Renal cortical epithelial cell (primary cell): ENCODE data around the gene DNAJB6. TPM values are rescaled to one million over a fixed set of nuclear protein-coding genes. Genes with fewer than 3 reads are reported as not detected.

Experiments
- DNase-seq: peaks from one replicate; pipeline ENCODE4 v3.0.0-alpha.2; 2011; ENCODE audit warnings: low read depth
- total RNA-seq: library from RNA; depleted of rRNA; stranded (reverse); fragments of >200 nt; gene quantifications from 2 replicates; pipeline ENCODE4 v1.2.3, GENCODE V29; 2014

Gene DNAJB6
- total RNA-seq, 1 donor from 2014 or later = 121 TPM

DNA sequence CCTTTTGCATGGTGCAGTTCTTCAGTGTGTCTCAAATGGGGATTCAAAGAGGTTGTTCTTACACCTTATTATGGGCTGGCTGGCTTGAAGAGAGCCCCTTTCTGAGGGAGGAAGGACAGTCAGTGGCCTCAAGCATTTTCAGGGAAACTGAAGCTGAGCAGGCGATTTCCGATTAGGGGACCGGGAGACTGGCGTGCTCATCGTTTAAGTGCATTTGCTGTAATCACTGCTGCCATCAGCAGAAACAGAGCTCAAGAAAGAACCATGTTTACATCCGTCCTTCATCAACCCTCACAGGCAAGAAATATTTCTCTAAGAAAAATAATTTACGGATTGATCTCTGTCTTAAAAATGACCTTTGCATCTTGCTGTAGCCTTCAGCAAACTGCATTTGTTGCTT is 32.2 kb downstream of the DNAJB6 start:
- no peak for DNase-seq

DNA sequence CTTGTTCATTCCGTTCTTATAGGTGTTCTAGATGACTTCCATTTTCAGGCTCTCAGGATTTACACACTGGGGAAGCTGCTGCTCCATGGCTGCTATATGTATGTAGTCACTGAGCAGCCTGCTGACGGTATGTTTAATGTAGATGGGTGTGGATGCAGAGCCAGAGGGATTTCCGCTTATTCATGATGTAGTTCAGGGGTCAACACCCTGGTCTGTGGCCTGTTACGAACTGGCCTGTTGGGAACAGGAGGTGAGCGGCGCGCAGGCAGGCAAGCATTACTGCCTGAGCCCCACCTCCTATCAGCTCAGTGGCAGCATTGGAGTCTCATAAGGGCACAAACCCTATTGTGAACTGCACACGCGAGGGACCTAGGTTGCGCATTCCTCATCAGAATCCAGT is 33.9 kb downstream of the DNAJB6 start:
- DNase-seq = no peak

DNA sequence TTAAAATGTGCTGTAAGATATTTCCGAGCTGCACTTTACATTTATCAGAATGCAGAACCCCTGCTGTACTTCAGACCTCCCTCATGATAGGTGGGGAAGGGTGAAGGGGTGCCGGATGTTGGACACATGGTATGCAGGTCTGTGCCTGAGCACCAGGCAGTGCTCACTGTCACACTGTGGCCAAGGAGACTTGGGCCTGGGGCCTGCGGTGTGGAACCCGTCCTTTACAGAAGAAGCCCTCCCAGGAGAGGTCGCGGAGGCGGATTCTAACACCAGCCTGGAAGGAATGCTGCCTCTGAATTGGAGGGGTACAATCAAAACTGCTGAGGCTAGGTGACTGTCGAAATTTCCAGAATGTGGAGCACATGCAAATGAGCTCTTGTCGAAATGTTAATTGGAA is 34.5 kb downstream of the DNAJB6 start:
- DNase-seq = no peak

DNA sequence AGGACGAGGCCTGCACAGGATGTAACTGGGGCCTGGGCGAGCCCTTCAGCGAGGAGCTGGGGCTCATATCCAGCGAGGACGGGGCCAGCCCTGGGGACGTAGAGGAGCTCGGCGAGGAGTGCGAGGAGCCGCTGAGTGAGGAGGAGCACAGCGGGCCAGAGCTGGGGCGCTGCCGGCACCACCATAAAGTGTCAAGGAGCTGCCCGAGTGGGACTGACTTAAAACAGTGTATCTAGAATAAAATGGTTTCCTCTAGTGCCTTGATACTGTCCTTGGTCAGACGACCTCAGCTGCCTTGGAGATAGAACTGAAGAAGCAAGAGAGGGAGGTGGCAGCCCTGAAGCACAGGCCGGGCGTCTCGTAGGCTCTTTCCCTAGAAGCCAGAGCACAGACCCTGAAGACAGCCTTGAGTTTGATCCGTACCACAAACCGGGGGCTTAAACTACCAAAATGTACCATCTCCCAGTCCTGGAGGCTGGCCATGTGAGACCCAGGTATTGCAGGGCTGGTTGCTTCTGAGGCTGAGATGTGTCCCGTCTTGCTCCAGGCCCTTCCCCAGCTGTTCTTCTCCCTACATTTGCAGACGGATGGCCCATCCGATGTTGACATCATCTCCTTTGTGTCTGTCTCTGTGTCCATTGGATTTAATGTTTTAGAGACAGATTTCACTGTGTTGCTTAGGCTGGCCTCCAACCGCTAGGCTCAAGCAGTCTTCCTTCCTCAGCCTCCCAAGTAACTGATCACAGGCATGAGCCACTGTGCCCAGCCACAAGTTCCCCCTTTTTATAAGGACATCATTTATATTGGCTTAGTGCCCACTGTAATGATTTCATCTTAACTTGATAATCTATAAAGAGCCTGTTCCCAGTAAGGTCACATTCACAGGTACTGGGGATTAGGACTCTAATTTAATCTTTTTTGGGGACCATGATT is 35.8 kb downstream of the DNAJB6 start:
- DNase-seq = no peak

DNA sequence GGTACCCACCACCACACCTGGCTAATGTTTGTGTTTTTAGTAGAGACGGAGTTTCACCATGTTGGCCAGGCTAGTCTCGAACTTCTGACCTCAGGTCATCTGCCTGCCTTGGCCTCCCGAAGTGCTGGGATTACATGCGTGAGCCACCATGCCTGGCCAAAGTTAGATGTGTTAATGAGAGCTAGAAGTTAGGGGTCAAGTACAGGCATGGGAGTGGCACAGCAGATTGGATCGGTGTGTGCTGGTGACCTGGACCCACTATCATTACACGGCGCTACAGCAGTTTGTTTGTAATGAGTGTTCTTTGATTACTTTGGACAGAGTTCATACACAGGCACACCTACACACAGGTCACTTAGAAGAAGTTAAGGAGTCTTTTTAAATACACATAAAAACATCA is 36.7 kb downstream of the DNAJB6 start:
- DNase-seq = no peak

DNA sequence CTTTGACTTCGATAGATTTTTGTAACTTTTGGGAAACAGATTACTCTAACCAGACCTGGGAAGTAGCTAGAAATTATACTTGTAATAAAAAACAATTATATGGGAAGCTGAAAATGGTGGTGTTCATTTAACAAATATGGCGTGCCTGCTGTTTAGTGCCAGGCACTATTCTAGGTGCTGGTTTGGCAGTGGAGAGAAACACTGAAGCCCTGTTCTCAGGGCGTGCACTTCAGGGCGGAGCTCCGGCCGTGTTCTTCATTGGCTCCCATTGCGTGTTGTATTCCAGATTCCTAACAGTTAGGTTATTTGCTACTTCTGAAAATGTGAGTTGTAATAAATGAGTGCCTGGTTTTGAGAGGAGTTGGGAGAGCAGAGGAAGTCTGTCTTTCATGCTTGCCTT is 38.6 kb downstream of the DNAJB6 start:
- no peak for DNase-seq

DNA sequence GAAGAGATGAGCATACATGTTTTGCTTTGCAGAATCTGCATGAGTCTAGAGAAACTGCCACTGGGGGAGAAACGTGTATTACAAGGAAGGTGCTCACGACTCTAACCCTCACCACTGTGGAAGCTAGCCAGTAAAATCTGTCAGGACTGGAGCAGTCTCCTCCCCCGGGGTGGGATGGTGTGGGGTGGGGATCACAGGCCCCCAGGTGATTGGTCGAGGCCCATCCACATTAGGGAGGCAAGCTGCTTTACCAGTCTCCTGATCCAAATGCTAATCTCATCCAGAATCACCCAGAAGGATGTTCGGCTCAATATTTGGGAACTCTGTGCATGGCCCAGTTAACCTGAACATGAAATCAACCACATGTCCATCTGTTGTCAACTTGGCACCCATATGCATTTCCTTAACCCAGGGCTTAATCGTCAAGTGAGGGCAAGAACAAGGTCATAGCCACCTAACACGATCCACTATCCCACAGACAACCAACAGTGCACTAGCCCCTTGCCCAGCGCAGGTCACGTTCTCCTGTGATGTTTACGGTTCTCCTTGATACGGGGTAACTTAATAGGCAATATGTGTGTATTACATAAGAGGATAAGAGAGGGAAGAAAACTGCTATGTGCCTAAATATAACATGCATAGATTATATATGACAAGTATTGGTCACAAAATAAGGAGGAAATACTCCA is 40.8 kb downstream of the DNAJB6 start:
- no peak for DNase-seq

DNA sequence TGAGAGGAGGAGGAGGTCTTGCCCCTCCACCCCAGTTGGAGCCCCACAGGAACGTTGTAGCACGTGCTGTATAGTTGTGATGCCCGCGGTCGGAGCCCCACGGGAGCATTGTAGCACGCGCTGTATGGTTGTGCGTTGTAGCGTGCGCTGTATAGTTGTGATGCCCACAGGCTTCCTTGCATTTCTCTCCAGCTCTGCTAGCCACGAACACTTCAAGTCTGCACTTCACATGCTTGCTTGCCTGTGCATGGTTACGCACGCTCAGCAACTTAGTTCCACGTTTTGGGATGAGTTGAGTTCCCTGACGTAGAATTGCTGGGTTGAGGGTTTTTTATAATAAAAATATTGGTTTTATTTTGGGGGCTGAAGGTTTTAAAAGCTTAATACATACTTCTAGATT is 41.6 kb downstream of the DNAJB6 start:
- DNase-seq = no peak

DNA sequence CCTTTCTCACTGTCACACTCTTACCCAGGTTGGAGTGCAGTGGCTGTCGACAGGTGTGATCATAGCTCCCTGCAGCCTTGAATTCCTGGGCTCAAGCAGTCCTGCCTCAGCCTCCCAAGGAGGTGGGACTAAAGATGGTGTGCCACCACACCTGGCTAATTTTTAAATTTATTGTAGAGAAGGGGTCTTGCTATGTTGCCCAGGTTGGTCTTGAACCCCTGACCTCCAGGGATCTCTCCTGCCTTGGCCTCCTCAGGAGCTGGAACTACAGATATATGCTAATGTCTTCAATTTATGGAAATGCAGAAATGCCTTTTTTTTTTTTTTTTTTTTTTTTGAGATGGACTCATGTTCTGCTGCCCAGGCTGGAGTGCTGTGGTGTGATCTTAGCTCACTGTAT is 42.7 kb downstream of the DNAJB6 start:
- no peak for DNase-seq

DNA sequence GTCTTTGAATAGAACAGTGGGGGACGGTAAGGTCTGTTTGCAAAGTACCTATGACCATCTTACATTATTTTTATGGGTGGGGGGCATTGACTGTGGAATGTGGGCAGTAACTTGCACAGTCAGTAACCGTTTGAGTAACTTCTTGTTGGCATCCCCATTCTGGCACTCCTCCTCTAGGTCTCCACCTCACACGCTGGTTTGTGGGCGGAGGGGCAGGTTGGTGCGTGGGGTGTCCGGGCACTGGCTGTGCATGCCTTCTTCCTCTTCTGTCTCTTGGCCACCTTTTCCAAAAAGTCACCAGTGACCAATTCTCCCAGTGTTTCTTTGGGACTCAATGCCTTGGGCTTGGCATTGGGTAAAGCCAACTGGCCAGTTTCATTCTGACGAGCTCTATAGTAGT is 43.6 kb downstream of the DNAJB6 start:
- DNase-seq = no peak

DNA sequence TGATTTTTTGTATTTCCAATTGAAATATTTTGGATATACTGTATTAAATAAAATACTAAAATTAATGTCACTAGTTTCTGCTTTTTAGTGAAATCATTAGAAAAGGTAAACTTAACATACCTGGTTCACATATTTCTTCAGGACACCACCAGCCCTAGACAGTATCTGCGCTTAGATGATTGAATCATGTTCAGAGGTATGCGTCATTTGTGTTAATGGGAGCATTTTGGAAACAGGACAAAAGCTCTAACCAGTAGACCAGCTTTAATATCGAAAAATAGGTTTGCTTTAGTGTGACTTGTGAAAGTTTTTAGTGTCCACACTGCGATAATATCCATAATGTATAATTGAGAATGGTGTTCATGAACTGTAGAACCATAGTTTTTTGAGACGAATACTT is 47.1 kb downstream of the DNAJB6 start:
- no peak for DNase-seq

DNA sequence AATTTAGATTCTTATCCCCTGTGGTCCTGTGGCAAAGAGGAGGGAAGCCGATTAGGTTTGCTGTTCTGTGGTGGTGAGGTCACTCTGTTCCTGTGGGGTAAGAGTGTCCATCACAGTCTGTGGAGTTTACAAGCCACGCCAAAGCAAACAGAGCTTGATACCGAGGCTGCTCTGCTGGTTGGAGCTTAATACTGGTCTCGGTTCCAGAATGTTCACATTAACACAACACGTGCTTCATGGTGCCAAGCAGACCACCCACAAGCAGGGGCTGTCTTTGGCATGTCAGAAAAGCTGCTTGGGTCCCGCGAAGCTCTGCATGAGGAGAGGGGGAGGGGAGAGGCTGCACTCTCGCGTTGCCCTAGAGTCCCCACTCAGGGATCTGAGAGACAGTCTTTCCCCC is 47.5 kb downstream of the DNAJB6 start:
- no peak for DNase-seq

DNA sequence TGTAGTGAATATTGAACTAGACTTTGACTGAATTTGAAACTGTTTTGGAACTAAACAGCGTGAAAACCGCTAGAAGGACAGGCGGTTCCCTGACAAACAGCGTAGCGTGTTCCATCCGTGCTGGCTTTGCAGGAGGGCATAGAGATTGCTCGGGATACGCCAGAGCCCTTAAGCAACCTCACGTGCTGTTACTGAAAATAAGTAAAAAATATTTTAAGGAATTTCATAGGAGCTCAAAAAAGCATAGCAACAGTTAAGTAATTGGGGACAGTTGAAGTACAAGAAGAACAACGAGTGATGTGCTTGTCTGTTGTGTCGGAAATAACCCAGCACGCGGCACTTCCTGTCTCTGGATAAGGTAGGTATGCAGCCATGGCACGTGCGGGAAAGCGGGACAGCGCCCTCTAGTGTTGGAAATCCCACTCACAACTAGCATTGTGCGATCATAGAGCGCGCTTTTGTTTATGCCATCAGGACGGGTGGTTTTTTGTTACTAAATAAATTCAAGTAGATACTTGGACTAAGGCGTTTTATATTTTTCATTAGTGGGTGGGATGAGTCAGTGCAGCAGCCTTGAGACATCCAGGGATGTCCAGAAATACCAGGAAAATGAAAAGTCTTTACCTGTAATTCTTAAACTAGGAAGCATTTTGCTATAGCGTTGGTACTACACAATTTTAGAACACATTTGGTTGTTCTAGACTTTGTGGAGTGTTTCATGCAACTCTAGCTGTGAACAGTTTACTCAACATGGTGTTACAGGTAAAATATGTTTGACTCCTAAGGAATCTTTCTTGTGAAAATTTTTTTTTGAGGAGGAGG is 50.4 kb downstream of the DNAJB6 start:
- peak; percentile 60 for DNase-seq

DNA sequence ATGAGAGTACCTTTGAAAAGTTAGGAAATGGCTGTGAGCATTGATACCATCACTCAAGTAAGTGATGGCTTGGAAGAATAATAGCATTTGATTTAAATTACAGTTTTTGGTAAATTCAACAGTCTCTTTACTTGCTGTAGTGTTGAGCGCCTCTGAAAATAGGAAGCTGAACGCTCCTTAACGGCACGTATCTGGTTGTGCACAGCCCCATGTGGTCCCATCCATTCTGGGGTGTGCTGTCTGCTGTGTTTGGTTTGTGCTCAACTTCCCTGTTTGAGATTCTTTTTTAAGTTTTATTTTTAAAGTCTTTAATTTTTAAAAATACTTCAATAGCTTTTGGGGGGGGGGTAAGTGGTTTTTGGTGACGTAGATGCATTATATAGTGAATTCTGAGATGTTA is 51.5 kb downstream of the DNAJB6 start:
- no peak for DNase-seq

DNA sequence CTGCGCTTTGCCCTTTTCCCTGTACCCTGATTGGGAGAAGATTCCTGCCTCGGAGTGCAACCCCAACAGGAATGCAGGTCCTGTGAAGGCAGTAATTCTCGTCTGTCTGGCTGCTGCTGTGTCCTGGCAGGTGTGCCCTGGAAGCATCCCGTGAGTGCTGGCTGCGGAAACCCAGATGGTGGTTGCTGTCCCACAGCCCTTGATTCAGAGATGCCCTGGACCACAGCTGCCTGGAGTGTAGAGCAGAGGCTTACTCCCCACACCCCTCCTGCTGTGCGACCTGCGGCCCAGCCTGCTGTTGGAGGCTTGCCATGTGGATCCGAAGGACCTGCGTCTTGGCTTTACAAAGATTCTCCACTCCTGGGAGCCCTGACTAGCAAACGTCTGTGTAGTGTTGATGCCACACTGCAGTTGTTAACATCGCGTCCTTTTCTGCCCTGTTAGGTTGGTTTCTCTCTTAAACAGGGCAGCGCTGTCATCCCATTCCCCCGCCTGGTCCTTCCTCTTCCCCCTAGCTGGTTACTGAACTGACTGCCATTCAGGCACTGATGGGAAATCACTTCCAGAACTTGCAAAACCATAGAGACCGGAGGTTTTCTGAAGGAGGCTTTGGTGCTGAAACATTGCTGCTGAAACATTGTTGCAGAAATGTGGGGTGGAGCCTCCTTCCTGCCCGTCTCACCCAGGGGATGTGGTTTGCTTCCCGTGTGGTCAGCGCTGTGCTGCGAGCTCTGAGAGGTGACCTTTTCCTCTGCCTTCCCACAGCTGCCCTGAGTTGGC is 53.3 kb downstream of the DNAJB6 start:
- peak; percentile 33 for DNase-seq

DNA sequence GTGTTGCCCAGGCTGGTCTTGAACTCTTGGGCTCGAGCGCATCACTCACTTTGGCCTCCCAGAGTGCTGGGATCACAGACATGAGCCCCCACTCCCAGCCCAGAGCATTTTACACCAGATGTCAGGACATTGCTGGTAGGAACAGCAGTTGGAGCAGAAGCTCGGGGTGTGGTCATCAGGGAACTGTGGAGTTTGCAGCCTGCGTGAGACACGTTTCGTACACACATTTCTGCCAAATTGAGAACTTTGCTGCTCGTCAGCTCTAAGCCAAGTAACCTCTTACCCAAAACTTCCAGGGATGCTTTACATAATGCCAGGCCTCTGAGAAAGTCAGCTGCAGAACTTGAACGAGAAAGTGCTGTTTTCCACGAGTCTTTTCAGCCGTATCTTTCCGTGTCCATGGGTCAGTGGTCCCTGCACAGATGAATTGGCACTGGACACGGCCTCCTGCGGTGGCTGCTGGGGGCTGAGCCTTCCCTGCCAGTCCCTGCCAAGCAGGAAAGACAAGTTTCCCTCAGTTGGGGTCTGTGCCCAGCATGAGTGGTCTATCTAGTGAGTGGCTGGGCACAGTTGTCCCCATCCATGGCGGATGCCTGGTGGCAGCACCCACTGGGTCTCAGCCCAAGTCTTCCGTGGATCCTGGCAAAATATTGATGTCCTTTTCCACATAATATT is 54.4 kb downstream of the DNAJB6 start:
- no peak for DNase-seq

DNA sequence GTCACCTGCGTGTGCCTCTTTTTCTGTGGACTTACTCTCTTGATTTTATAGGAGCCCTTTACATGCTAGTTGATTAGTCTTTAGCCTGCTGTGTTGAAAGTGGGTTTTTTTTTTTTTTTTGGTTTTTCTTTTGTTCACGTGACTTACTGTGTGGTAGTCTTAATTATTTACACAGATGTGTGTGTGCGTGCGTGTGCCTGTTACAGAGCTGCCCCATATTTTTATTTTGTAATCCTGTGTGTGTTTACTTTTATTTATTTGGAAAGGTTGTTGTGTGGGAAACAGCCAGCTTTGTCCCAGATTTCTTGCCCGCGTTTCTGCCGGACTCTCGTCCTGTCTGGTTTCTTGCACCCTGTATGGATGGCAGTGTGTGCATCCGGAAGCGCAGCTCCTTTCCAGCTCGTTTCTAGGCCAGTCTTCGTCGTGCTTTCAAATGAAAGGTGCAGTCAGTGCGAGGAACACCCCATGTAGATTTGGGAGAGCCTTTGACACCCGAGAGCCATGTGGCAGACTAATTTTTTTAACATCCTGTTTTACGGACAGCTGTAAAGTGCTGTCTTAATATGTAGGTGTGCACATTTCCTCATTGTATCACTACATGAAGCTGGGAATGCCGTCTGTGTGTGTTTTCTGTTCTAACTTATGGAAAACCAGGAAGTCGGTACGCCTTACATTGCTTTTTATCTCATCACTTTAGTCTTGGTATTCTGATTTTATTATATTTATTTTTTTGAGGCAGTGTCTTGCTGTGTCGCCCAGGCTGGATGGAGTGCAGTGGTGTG is 55.6 kb downstream of the DNAJB6 start:
- DNase-seq = no peak

DNA sequence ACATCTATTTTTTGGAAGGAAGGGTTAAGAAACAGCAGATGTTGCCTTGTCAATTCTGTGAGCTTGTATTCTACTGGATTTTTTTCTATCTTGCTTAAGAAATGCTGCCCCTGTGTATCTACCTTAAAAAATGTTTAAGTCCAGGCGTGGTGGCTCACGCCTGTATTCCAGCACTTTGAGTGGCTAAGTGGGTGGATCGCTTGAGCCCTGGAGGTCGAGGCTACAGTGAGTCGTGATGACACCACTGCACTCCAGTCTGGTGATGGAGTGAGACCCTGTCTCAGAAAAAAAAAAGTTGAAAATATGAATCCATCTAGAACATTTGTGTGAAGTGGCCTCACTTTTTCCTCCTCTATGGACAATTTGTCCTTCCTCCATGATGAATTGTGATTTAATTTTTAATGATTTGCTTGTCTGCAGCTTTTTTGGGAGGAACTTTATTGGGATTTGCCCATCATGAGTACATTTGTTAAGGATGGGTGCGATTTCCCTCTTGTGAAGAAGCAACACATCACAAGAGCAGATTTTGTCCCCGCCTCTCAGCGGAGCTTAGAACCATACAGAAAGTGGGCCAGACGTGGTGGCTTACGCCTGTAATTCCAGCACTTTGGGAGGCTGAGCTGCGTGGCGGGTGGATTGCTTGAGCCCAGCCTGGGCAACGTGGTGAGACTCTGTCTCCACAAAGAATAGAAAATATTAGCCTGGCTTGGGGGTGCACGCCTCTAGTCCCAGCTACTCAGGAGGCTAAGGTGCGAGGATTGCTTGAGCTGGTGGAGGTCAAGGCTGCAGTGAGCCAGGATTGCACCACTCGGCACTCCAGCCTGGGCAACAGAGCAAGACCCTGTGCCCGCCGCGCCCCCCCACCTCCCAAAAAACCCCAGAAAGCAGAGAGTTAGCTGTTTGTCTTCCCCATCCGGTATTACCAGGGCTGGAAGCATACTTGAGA is 57.7 kb downstream of the DNAJB6 start:
- no peak for DNase-seq

DNA sequence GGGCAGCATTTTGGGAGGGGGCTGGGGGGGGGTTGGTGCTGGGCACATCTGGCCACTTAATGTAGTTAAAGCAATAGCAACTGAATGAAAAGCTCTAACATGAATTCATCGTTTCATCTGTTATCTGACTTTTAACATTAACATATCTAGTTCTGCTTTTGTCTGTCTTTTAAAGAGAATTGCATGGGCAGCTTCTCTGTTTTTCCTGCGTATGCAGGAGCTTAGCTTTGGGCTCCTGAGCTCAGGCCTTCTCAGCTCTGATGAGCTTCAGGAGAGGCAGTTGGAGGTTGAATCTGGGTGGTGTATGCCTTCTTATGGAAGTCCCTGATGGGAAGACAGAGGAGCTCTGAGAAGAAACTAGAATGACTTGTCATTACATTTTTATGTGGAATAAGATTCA is 58.4 kb downstream of the DNAJB6 start:
- no peak for DNase-seq
